ENCODE data around the gene NEURL1.

DNA sequence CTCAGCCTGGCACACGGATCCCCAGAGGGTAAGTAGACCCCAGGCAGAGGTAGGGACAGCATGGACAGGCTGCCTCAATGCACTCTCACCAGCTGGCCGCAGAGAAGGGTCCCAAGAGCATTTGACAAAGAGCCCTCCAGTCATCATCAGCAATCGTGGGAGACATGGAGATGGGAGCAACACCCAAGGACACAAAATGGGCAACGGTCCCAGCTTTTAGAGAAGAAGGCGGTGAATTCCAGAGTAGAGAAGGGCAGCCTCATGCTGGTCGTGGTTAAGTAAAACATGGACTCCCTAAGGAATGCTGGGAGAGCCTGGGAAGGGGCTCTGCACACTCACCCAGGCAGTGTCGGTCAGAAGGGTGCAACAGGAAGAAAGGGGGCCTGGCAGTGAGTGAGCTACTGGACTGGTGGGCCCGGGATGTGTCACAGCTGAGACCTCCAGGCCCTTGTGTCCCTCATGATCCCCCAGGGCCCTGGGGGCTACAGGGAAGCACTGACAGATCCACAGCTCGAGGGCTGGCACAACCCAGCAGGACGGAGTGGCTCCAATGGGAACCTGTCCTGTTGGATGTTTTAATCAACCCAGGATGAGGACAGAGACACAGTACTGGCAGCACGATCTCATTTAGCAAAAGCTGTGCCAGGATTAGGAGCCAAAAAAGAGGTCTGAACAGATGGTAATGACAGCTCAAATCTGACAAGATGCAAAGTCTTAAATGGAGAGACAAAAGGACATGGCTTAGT is 147.1 kb downstream of the NEURL1 start:
- TF ChIP-seq, protein P1, sequence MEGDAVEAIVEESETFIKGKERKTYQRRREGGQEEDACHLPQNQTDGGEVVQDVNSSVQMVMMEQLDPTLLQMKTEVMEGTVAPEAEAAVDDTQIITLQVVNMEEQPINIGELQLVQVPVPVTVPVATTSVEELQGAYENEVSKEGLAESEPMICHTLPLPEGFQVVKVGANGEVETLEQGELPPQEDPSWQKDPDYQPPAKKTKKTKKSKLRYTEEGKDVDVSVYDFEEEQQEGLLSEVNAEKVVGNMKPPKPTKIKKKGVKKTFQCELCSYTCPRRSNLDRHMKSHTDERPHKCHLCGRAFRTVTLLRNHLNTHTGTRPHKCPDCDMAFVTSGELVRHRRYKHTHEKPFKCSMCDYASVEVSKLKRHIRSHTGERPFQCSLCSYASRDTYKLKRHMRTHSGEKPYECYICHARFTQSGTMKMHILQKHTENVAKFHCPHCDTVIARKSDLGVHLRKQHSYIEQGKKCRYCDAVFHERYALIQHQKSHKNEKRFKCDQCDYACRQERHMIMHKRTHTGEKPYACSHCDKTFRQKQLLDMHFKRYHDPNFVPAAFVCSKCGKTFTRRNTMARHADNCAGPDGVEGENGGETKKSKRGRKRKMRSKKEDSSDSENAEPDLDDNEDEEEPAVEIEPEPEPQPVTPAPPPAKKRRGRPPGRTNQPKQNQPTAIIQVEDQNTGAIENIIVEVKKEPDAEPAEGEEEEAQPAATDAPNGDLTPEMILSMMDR (conservative IDR thresholded peaks at IDR 0.05), result no peak
- no peak for TF ChIP-seq ZFX (IDR thresholded peaks at IDR 0.05)

All from C4-2B (cell line).